H7 (cell line): ENCODE data around the gene DAB1. TPM values are rescaled to one million over a fixed set of nuclear protein-coding genes. Genes with fewer than 3 reads are reported as not detected.

Source experiments
- DNase-seq: peaks from one replicate; pipeline ENCODE4 v3.0.0; 2012
- H3K27me3 ChIP-seq: 2 replicates; pipeline ENCODE4 v1.6.0; 2011; ENCODE audit warnings: mild to moderate bottlenecking, low read length; ENCODE audit not compliant: control insufficient read depth, insufficient read depth
- H3K36me3 ChIP-seq: replicated peaks from 2 replicates; pipeline ENCODE4 v1.5.1; 2011; ENCODE audit warnings: low read length; ENCODE audit not compliant: control insufficient read depth, insufficient read depth
- H3K4me3 ChIP-seq: 2 replicates; pipeline ENCODE4 v1.5.1; 2011; ENCODE audit warnings: low read depth, mild to moderate bottlenecking, control low read depth, low read length, moderate library complexity; ENCODE audit not compliant: insufficient read depth
- total RNA-seq: library from RNA; depleted of rRNA; stranded (reverse); fragments of >200 nt; shearing (Covaris generic); gene quantifications from 2 replicates; pipeline ENCODE4 v1.2.3, GENCODE V29; 2014

The DAB1 gene
- total RNA-seq, 1 experiment from 2014 or later = 16.4 TPM

DNA sequence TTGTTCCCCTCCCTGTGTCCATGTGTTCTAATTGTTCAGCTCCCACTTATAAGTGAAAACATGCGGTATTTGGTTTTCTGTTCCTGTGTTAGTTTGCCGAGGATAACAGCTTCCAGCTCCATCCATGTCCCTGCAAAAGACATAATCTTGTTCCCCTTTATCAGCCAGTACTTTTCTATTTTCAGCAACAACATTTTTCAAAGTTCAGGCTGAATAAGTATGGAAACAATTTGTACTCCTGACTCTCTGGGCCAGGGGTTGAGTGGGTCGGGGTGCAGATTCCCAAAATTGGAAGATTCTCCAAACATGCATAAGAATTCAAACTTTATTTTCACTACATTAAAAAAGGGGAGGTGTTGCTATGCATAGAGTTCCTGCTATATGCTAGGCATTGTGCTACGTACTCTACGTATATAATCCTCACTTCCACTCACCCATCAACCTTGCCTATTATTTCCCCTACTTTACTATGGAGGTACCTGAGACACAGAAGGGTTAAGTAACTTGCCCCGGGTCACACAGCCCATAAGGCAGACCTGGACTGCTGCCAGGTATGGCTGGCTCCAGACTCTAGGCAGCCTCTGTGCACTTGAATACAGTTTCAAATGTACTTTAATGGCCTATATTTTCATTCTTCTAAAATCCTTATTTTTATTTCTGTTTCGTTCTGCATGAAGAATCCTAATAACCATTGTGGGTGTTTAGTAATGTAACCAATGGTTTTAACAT is 341.0 kb downstream of the DAB1 start:
- Histone ChIP-seq H3K4me3 (no peak overlapping the region), H3K36me3 (no peaks in the 10 kb centered on the region), H3K27me3 (no peaks in the 10 kb centered on the region)
- DNase-seq = no peak

DNA sequence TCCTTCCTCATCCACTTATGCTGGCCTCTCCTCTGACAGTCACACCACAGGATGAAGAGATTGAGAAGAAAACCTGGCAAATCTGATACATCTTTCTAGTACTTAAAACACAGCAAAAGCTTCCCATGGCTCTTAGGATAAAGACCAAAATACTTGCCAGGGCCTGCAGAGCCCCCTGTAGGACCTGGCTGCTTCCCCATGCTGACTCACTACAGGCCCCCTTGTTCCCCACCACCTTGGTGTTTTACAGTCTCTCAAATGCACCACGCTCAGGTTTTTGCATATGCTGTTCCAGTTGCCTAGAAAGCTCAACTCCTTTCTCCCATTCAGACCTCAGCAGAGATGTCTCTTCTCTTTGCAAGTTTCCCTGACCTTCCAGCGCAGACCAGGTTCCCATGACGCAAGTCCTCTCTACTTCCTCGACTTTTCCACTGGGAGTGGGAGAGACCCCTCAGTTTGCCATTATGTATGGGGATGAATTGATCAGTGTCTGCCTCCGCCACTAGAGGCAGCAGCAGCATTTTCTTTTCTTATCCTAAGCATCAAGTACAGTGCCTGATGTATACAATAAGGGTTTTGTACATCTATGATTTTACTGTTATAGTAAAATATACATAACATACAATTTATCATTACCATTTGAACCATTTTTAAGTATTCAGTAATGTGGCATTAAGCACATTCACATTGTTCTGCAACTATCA is 344.3 kb downstream of the DAB1 start:
- Histone ChIP-seq H3K4me3 (no peak overlapping the region), H3K36me3 (no peaks in the 10 kb centered on the region), H3K27me3 (no peaks in the 10 kb centered on the region)
- DNase-seq = peak; percentile 23

DNA sequence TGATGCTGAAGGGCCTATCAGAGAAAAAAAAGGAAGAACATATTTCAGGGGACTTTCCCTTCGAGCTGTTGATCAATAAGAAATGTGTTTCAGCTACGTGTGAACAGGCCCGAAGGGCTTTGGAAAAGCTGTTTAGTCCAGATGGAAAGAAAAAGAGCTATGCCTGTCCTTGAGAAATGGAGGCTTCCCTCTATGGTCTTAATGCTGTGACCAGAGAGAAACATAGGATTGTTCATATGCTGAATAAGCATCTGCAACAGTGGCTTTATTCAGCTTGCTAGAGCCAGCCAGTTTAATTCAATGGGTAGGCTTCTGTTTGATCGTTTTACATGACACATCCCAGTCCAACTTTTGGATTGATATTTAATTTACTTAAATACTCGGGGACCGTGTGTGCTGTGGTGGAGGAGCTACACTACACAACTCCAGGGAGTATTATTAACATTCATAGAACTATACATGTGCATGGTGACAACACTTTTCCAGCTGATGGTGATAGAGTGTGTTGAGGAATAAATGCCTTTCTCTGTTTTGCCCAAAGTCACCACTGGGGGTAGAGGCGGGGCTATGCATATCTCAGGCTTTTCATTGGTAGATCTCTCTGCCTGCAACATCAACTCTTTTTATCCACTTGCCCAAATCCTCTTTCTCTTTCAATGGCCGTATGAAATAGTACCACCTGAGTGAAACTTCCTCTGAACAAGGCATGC is 351.3 kb downstream of the DAB1 start:
- no peak for DNase-seq
- H3K36me3 ChIP-seq = no peaks in the 10 kb centered on the region
- no peak overlapping the region for H3K4me3 ChIP-seq

DNA sequence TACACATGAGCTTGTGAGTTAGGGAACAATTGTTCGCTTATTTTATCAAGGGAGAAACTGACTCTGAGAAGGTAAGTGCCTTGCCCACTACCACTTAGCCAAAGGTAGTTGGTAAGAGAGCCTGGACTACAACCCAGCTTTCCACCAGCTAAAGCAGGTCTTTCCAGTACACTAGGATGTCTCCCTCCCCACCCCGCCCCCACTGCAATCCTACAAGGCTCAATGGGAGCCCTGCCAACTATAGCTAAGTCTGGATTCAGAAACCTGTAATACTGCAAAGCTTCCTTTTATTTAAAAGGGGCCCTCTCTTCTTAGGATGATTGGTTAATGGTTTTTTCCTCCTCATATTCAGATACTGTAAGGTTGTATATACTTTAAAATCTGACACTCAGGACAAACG is 356.0 kb downstream of the DAB1 start:
- Histone ChIP-seq H3K4me3 (no peak overlapping the region), H3K27me3 (no peaks in the 10 kb centered on the region), H3K36me3 (no peaks in the 10 kb centered on the region)
- no peak for DNase-seq

More for the DNA sequence above, 351.3 kb downstream of the DAB1 start:
- H3K27me3 ChIP-seq = no peaks in the 10 kb centered on the region

DNA sequence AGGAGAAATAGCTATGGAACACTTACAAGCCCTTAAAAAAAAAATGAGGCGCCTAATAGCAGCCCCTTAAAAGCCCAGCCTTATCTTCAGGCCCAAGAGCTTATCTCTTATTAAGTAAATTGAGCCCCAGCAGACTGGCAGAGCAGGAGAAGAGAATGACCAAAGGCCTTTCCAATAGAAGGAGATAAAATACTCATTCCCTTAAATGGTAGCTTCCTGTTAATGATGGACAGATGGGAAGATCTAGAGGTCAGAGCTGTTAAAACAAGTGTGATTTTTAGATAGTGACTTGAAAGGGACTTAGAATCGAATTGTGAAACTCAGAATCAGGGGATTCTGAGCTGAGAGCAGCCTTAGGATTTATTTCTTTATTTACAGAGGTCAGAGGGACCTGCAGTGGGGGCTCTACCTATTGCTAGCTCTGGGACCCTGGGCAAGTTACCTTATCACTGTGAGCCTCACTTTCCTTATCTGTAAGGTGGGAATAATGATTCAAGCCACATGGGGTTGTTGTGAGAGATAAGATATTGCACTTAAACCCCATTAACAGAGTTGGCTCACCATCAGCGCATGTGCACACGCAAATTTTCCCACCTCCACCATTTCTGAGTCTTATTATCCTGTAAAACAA is 356.8 kb downstream of the DAB1 start:
- Histone ChIP-seq H3K36me3 (no peaks in the 10 kb centered on the region), H3K27me3 (no peaks in the 10 kb centered on the region), H3K4me3 (no peak overlapping the region)
- DNase-seq = no peak

DNA sequence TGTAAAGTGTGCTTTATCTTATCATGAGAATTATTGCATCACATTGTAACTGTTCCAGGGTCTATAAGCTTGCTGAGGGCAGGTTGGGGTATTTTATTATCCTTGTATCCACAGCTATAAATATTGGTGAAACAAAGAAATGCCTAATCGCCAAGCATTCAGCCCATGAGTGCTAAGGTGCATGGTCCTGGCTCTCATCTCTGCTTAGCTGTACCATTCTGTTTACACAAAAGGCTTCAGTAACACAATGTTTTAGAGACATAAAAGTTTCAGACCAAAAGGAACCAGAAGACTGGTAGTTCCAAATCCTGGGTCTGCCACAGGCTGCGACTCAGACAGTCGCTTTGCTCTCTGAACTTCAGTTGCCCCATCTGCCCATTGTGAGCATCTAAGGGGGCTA is 358.4 kb downstream of the DAB1 start:
- Histone ChIP-seq H3K4me3 (no peak overlapping the region), H3K27me3 (no peaks in the 10 kb centered on the region), H3K36me3 (no peaks in the 10 kb centered on the region)

DNA sequence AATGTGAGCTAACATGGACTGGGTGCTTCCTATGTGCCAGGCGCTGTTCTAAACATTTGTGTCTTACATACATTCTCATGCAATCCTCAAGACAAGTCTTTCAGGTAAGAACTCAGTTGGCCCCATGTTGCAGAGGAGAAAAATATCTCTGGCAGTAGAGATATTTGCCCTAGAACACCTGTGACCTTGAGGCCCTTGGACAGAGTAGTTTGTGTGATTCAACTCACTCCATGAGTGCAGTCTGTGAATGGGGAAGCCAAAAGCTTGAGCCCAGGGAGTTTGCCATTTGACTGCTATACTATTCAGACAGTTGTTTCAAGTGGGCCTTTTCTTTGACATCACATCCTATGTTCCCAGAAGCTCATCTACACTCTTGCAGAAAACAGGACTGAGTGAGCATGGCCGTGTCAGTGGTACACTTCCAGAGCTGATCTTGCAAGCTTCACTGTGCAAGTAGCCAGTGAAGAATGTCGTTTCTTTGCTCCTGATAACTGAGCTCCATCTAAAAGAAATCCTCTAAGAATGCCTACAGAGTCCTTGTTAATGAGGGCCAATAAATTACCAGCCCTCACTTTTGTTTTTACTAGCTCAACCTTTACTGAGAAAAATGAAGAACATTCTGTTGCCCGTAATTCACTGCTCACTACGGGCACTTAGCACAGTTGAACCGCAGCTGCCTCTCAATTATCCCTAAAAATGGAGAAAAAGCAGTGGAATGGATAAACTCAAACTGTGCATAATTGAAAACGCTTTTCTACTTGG is 359.3 kb downstream of the DAB1 start:
- Histone ChIP-seq H3K36me3 (no peaks in the 10 kb centered on the region), H3K4me3 (no peak overlapping the region), H3K27me3 (no peaks in the 10 kb centered on the region)
- no peak for DNase-seq

More for the DNA sequence above, 358.4 kb downstream of the DAB1 start:
- no peak for DNase-seq

DNA sequence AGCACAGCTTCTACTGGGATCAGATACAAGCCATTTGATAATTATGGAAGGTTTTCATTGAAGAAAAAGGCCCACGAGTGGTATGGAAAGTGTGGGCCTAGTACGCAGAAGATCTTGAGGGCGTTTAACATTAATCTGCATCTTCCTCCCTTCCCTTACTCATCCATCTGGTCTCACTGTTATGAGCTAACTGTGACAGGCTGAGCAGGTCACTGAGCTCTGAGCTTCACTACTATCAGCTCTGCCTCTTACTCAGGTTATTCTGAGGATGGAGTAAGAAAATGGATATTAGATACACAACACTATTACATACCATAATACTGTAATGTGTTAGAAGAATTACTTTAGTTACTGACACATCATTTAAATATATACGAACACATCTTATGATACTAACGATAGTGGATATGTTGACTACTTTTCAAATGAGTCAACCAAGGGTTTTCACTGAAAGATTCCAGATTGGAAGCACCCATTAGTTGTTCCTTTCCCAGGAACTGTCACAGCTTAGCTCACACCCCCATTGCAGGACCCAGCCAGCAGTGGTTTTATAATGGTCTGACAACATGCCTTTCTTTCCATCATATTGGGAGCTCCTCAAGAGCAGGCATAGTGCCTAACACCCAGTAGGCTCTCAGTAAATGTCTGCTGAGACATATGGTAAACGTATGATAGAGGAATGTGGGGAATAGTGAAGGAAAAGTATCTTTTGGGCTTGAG is 360.3 kb downstream of the DAB1 start:
- Histone ChIP-seq H3K36me3 (no peaks in the 10 kb centered on the region), H3K4me3 (no peak overlapping the region), H3K27me3 (no peaks in the 10 kb centered on the region)
- DNase-seq = no peak

DNA sequence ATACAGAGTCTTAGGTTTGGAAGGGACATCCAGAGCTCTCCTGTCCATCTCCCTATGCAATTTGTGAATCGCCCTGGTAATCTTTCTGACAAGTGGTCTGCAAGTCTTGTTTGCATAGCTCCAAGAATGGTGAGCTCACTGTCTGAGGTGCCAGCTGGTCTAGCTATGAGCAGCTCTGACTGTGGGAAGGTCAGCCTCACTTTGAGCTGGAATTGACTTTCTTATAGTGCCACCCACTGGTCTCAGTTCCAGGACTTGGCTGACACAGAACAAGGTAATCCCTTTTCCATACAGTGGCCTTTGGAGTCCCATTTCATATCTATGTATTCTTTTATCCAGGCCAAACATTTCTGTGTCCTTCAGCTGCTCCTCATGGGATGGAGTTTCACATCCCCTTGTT is 362.5 kb downstream of the DAB1 start:
- no peak for DNase-seq
- no peaks in the 10 kb centered on the region for H3K27me3 ChIP-seq
- H3K4me3 ChIP-seq = no peak overlapping the region
- H3K36me3 ChIP-seq = no peaks in the 10 kb centered on the region

DNA sequence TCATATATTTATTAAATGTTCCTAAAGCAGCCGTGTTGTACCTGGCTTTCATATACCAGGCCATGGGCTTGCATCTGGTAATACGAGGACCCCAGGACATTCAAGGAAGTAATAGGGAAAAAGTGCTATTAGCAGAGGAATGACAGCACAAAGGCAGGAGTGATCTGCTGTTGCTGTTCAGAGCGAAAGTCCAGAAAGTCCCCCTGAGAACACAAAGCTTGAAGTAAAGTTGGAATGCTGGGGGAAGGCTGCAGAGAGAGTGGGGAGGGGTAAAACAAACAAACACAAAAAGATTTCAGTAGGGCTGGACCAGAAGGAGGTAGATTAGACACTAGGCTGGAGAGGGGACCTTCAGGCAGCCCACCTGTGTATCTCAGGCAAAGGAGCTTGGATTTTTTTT is 363.4 kb downstream of the DAB1 start:
- H3K36me3 ChIP-seq = no peaks in the 10 kb centered on the region
- H3K4me3 ChIP-seq = no peak overlapping the region
- H3K27me3 ChIP-seq = no peaks in the 10 kb centered on the region
- DNase-seq = no peak

DNA sequence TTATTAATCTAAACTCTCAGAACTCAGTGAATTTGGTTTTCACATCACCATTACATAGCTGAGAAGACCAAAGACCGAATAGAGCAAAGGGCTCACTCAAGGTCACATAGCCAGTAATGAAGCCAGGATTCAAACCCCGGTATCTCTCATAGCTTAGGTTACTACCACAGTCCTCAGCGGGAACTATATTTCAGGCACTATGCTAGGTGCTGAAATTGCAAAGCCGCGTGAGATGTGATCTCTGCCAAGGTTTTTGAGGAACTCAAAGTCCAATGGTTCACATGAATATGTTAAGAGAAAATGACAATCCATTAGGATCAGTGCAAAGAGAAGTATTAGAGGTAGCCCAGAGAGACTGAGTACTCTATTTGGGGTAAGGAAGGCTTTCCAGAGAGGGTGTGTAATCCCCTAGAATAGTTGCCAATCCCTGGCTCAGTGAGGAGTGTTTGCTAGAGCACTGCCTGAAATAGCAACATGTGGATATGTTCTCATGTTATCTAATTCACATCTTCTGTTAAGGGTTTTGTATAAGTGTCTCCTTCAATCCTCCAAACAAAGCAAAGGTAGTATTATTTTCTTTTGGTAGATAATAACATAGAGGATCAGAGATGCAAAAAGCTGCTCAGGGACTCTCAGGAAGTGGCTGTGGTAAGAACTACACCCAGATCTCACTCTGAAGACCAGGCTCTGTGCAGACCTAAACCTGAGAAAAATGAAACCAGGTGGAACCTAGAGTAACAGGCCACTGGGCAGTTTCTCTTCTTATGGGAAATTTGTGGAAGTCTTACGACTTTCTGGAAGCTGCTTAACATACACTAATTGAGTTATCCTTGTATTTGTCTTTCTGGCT is 365.0 kb downstream of the DAB1 start:
- Histone ChIP-seq H3K27me3 (no peaks in the 10 kb centered on the region), H3K4me3 (no peak overlapping the region), H3K36me3 (no peaks in the 10 kb centered on the region)
- no peak for DNase-seq

DNA sequence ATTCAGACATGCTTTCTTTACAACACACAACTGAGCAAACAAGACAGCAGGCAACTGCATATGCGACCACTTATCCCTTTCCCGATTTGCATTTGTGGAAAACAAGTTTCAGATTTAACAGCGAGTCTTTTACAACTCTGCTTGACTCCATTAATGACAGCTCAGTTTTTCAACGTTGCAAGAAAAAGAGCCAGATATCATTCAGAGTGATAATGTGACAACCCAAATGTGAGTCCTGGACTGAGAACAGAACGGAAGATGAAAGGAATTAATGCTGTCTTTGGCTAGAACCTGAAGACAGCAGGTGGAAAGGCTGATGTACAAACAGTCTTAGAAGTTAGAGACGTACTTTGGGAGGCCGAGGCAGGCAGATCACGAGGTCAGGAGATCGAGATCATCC is 375.0 kb downstream of the DAB1 start:
- no peaks in the 10 kb centered on the region for H3K27me3 ChIP-seq
- H3K4me3 ChIP-seq = no peak overlapping the region
- H3K36me3 ChIP-seq = no peaks in the 10 kb centered on the region
- no peak for DNase-seq

DNA sequence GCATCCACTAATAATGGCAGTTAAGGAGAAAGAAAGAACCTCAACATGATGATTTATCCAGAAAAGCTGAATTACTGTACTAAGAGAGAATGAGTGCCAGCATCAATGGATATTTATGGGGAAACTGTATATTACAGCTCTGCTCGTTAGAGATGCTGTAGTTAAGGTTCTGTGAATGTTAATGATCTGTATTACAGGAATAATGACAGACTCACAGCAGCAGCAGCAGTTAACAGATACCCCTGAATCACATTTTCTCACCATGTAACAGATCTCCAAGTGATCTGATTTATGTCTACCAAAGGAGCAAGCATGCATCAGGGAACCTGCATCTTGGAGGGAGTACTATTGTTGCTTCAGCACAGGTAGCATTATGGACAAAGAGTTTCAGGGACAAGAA is 377.4 kb downstream of the DAB1 start:
- Histone ChIP-seq H3K4me3 (no peak overlapping the region), H3K27me3 (no peaks in the 10 kb centered on the region), H3K36me3 (no peaks in the 10 kb centered on the region)
- no peak for DNase-seq
